ENCODE results near the gene SND1.

- TF ChIP-seq CTCF (IDR thresholded peaks at IDR 0.05; ENCODE audit: low read depth, low read length, missing input control) (no peak), ZBTB33 (IDR thresholded peaks at IDR 0.05) (no peak), RAD21 (IDR thresholded peaks at IDR 0.05) (no peak), JUND (IDR thresholded peaks at IDR 0.05) (no peak), EGR1 (IDR thresholded peaks at IDR 0.05; ENCODE audit: low read depth in 2 of 2) (no peak), GABPA (IDR thresholded peaks at IDR 0.05 in 1 of 2, conservative IDR thresholded peaks at IDR 0.05 in 1 of 2) (no peak)
These were observed 252.6 kb downstream of the SND1 start for GRCh38 chr7:127904670-127904985.

All from liver (tissue), 3 donors.